Heart left ventricle (tissue), 13 donors: ENCODE measurements around the gene PCDH20.

ENCODE experiments used
- CTCF ChIP-seq, 12 donors: fragments of 200-600 bp; sonication (generic) in 4 of 12; IDR thresholded peaks; one replicate each; pipeline versions ENCODE4 v1.5.0 to v1.8.0; 2018 to 2022; ENCODE audit warnings: antibody characterized with exemption in 12 of 12, mild to moderate bottlenecking in 5 of 12
- POLR2A ChIP-seq, 2 donors: fragments of 450-650 bp; IDR thresholded peaks; one replicate each; pipeline ENCODE4 v1.6.1; 2017; ENCODE audit warnings: antibody characterized with exemption in 2 of 2, mild to moderate bottlenecking in 2 of 2, moderate library complexity in 2 of 2
- donor health status: ischemic (EF 13 %, LVEDD 7.1; RV severe dilation, severe dysfunction).
- donor health status: DM: no; HTN: yes; CAD: no.
- donor health status: DM: no; HTN: no; CAD: no.
- donor health status: ischemic (EF 25% LVEDD 6.9; RV normal size, moderate dysfunction).
- donor health status: ischemic (EF 25% LVEDD 5.7; RV mildly dilated, moderate dysfunction).
- donor health status: ischemic (EF 35%, LVEDD 5.7; RV mildly dilated, moderate dysfunction).
- donor health status: nonischemic (EF 11% LVEDD 7.7; RV severe dilation, severe dysfunction).
- donor health status: DM: yes; HTN: yes; CAD: no.
- donor health status: PGD.
- donor health status: ischemic (EF 29% LVEDD 5.4; RV normal size, mild dysfunction).
- donor health status: nonischemic (EF 23%, LVEDD 6.1; RV moderate dilation, normal function).

GRCh38 chr13:61453121-61453520 is 37.5 kb upstream of the PCDH20 start:
- TF ChIP-seq CTCF (IDR thresholded peaks at IDR 0.05) (no peak), POLR2A (IDR thresholded peaks at IDR 0.05) (no peak)
